Ishikawa (cell line): Measurements from ENCODE around the gene NHEJ1.

Experiments
- CEBPB ChIP-seq: IDR thresholded peaks from 2 replicates; pipeline ENCODE4 v1.6.1; 2012
- CREB1 ChIP-seq: IDR thresholded peaks from 2 replicates; pipeline ENCODE4 v1.6.1; 2012; ENCODE audit warnings: low read depth
- EP300 ChIP-seq: IDR thresholded peaks from 2 replicates; pipeline ENCODE4 v1.6.1; 2012; ENCODE audit warnings: borderline replicate concordance
- FOXM1 ChIP-seq: IDR thresholded peaks from 2 replicates; pipeline ENCODE4 v1.6.1; 2012; ENCODE audit warnings: low read depth, borderline replicate concordance
- MAX ChIP-seq: IDR thresholded peaks from 2 replicates; pipeline ENCODE4 v1.6.1; 2012
- NFIC ChIP-seq: IDR thresholded peaks from 2 replicates; pipeline ENCODE4 v1.6.1; 2012
- RAD21 ChIP-seq: IDR thresholded peaks from 2 replicates; pipeline ENCODE4 v1.6.1; 2012; ENCODE audit warnings: low read depth
- REST ChIP-seq: IDR thresholded peaks from 2 replicates; pipeline ENCODE4 v1.6.1; 2012; ENCODE audit warnings: low read depth, mild to moderate bottlenecking
- TAF1 ChIP-seq: IDR thresholded peaks from 2 replicates; pipeline ENCODE4 v1.6.1; 2012; ENCODE audit warnings: low read depth, mild to moderate bottlenecking
- TCF12 ChIP-seq: IDR thresholded peaks from 2 replicates; pipeline ENCODE4 v1.6.1; 2012; ENCODE audit warnings: low read depth
- TEAD4 ChIP-seq: IDR thresholded peaks from 2 replicates; pipeline ENCODE4 v1.6.1; 2012
- USF1 ChIP-seq: IDR thresholded peaks from 2 replicates; pipeline ENCODE4 v1.6.1; 2012
- YY1 ChIP-seq: IDR thresholded peaks from 2 replicates; pipeline ENCODE4 v1.6.1; 2012; ENCODE audit warnings: low read depth
- ZBTB7A ChIP-seq: IDR thresholded peaks from 2 replicates; pipeline ENCODE4 v1.6.1; 2012; ENCODE audit warnings: low read depth

The NHEJ1 gene

GRCh38 chr2:219057709-219058540 lies 102.7 kb downstream of the NHEJ1 start:
- TF ChIP-seq MAX (peak; percentile 69; the same call in 1 of the 2 replicates), REST (no peak), RAD21 (peak; percentile 93), CEBPB (no peak), TAF1 (no peak), EP300 (no peak)

- TF ChIP-seq RAD21: no peak
- TF ChIP-seq MAX: no peak
- TF ChIP-seq REST: peak; percentile 36; the same call in 1 of the 2 replicates
- no peak for TF ChIP-seq CREB1
These were observed 103.5 kb downstream of the NHEJ1 start for GRCh38 chr2:219056896-219057708.

- no peak for TF ChIP-seq FOXM1
- TF ChIP-seq CREB1: no peak
- no peak for TF ChIP-seq TCF12
- no peak for TF ChIP-seq YY1
- no peak for TF ChIP-seq CEBPB
- TF ChIP-seq RAD21: no peak
- TF ChIP-seq TAF1: no peak
- TF ChIP-seq MAX: no peak
- no peak for TF ChIP-seq TEAD4
- no peak for TF ChIP-seq USF1
- TF ChIP-seq ZBTB7A: no peak
- TF ChIP-seq EP300: no peak
- TF ChIP-seq REST: no peak
- TF ChIP-seq NFIC: no peak
These were observed 104.3 kb downstream of the NHEJ1 start for GRCh38 chr2:219056176-219056895.
